IgD-negative memory B cell (primary cell): ENCODE data around the gene ARHGAP8. TPM values are rescaled to one million over a fixed set of nuclear protein-coding genes. Genes with fewer than 3 reads are reported as not detected.
A peak's percentile ranks its signal among the peaks of the same experiment; 100 is the strongest.
"Not testable (repeated sequence)": the region's sequence is repeated elsewhere in the genome, so short reads cannot be mapped to it uniquely, and the experiment has no call there.

Experiments
- H3K27ac Mint-ChIP-seq, 3 donors: one replicate each; pipeline ENCODE4 v1.8.0; 2020 to 2022; ENCODE audit warnings: mild to moderate bottlenecking in 3 of 3, mixed read lengths in 3 of 3, moderate library complexity in 1 of 3
- H3K27me3 Mint-ChIP-seq: one replicate; pipeline ENCODE4 v1.8.0; 2021; ENCODE audit warnings: mixed read lengths
- H3K36me3 Mint-ChIP-seq: one replicate; pipeline ENCODE4 v1.8.0; 2020; ENCODE audit warnings: mild to moderate bottlenecking, mixed read lengths
- H3K4me1 Mint-ChIP-seq, 3 donors: one replicate each; pipeline ENCODE4 v1.8.0; 2020 to 2022; ENCODE audit warnings: mixed read lengths in 3 of 3, mild to moderate bottlenecking in 1 of 3
- H3K4me3 Mint-ChIP-seq, 4 donors: one replicate each; pipeline ENCODE4 v1.8.0; 2020 to 2022; ENCODE audit warnings: mild to moderate bottlenecking in 4 of 4, mixed read lengths in 4 of 4, moderate library complexity in 3 of 4
- H3K9me3 Mint-ChIP-seq, 3 donors: one replicate each; pipeline ENCODE4 v1.8.0; 2020 to 2021; ENCODE audit warnings: mixed read lengths in 3 of 3, mild to moderate bottlenecking in 1 of 3
- polyA plus RNA-seq: library from polyadenylated mRNA; unstranded; fragments of 300-500 nt; fragmentation: Illumina TruSeq; gene quantifications from one replicate; pipeline ENCODE4 v1.2.3, GENCODE V29; 2021

Gene ARHGAP8
- polyA plus RNA-seq, 1 donor from 2014 or later = not detected

- peaks cover 3 to 11% (median 4%) of the 10 kb centered on the region in 3 donors for H3K9me3 Mint-ChIP-seq
- no peak overlapping the region for H3K4me3 Mint-ChIP-seq
- peaks cover 0 to 1% (median 0%) of the 10 kb centered on the region in 3 donors for H3K4me1 Mint-ChIP-seq
- H3K27ac Mint-ChIP-seq = no peak overlapping the region
- H3K27me3 Mint-ChIP-seq = peaks cover 9% of the 10 kb centered on the region
- H3K36me3 Mint-ChIP-seq = no peaks in the 10 kb centered on the region
Measured at GRCh38 chr22:44898236-44898635, 145.9 kb downstream of the ARHGAP8 start.

GRCh38 chr22:44901301-44901700 is 148.9 kb downstream of the ARHGAP8 start:
- Mint-ChIP-seq H3K4me3 (no peak overlapping the region), H3K4me1 (no peaks in the 10 kb centered on the region), H3K9me3 (peaks cover 3 to 14% (median 4%) of the 10 kb centered on the region in 3 donors), H3K27me3 (peaks cover 13% of the 10 kb centered on the region), H3K27ac (no peak overlapping the region), H3K36me3 (no peaks in the 10 kb centered on the region)

GRCh38 chr22:44903164-44903563 is 150.8 kb downstream of the ARHGAP8 start:
- H3K4me3 Mint-ChIP-seq, H3K4me1 Mint-ChIP-seq, H3K36me3 Mint-ChIP-seq, H3K27ac Mint-ChIP-seq: not testable (repeated sequence)
- peaks cover 15% of the 10 kb centered on the region for H3K27me3 Mint-ChIP-seq
- H3K9me3 Mint-ChIP-seq = peaks cover 3 to 14% (median 4%) of the 10 kb centered on the region in 3 donors

GRCh38 chr22:44904492-44905152 is 152.2 kb downstream of the ARHGAP8 start:
- not testable (repeated sequence) for H3K4me1 Mint-ChIP-seq, H3K27ac Mint-ChIP-seq, H3K36me3 Mint-ChIP-seq
- Mint-ChIP-seq H3K4me3 (peak overlapping the region in 1 of 4 donors; percentile 14), H3K27me3 (peaks cover 18% of the 10 kb centered on the region), H3K9me3 (peaks cover 4 to 14% (median 4%) of the 10 kb centered on the region in 3 donors)

GRCh38 chr22:44906248-44906936 is 154.0 kb downstream of the ARHGAP8 start:
- peak overlapping the region in 1 of 4 donors; percentile 56 for H3K4me3 Mint-ChIP-seq
- H3K27me3 Mint-ChIP-seq = peaks cover 17% of the 10 kb centered on the region
- no peak overlapping the region for H3K27ac Mint-ChIP-seq
- no peaks in the 10 kb centered on the region for H3K36me3 Mint-ChIP-seq
- H3K9me3 Mint-ChIP-seq = peaks cover 5 to 9% (median 7%) of the 10 kb centered on the region in 3 donors
- no peaks in the 10 kb centered on the region for H3K4me1 Mint-ChIP-seq

- no peak overlapping the region for H3K4me3 Mint-ChIP-seq
- peaks cover 6 to 11% (median 6%) of the 10 kb centered on the region in 3 donors for H3K9me3 Mint-ChIP-seq
- H3K27ac Mint-ChIP-seq = no peak overlapping the region
- peaks cover 20% of the 10 kb centered on the region for H3K27me3 Mint-ChIP-seq
- no peaks in the 10 kb centered on the region for H3K4me1 Mint-ChIP-seq
- H3K36me3 Mint-ChIP-seq = no peaks in the 10 kb centered on the region
Measured at GRCh38 chr22:44906999-44907644, 154.7 kb downstream of the ARHGAP8 start.

- H3K36me3 Mint-ChIP-seq = no peaks in the 10 kb centered on the region
- no peak overlapping the region for H3K4me3 Mint-ChIP-seq
- H3K27ac Mint-ChIP-seq = no peak overlapping the region
- no peaks in the 10 kb centered on the region for H3K4me1 Mint-ChIP-seq
- peaks cover 14% of the 10 kb centered on the region for H3K27me3 Mint-ChIP-seq
- H3K9me3 Mint-ChIP-seq = peaks cover 5 to 15% (median 7%) of the 10 kb centered on the region in 3 donors
Measured at GRCh38 chr22:44907765-44908737, 155.7 kb downstream of the ARHGAP8 start.

GRCh38 chr22:44909241-44909640 is 156.9 kb downstream of the ARHGAP8 start:
- Mint-ChIP-seq H3K27ac (no peak overlapping the region), H3K27me3 (peaks cover 14% of the 10 kb centered on the region), H3K4me3 (no peak overlapping the region), H3K4me1 (no peaks in the 10 kb centered on the region), H3K36me3 (no peaks in the 10 kb centered on the region), H3K9me3 (peaks cover 5 to 15% (median 7%) of the 10 kb centered on the region in 3 donors)

Other genes starting within 250 kb of the ARHGAP8 start
- 40.3 TPM for gene PRR5, start 50.4 kb upstream of the ARHGAP8 start, polyA plus RNA-seq